K562 (cell line): Measurements from ENCODE around the gene CHD2. TPM values are rescaled to one million over a fixed set of nuclear protein-coding genes. Genes with fewer than 3 reads are reported as not detected.

Source experiments
- ARID4B ChIP-seq: sonication (generic); formaldehyde crosslinking; IDR thresholded peaks from 2 replicates; pipeline ENCODE4 v1.8.0; 2022; ENCODE audit warnings: mild to moderate bottlenecking, missing genetic modification reagents
- BRD4 ChIP-seq: fragments of 200-600 bp; sonication (generic); IDR thresholded peaks from 2 replicates; pipeline ENCODE4 v1.6.1; 2017; ENCODE audit warnings: inconsistent platforms
- DMBX1 ChIP-seq: fragments of 250-450 bp; sonication (Bioruptor Pico); IDR thresholded peaks from 2 replicates; pipeline ENCODE4 v1.8.0; 2022; ENCODE audit warnings: inconsistent platforms, mild to moderate bottlenecking, moderate library complexity, borderline replicate concordance
- MXI1 ChIP-seq: IDR thresholded peaks from 2 replicates; pipeline ENCODE4 v1.6.1; 2011; ENCODE audit warnings: low read depth, mild to moderate bottlenecking, improper control_type of control experiment, low read length
- NFIX ChIP-seq: fragments of 250-450 bp; sonication (Bioruptor Pico); IDR thresholded peaks from 2 replicates; pipeline ENCODE4 v1.4.0; 2020; ENCODE audit warnings: low read depth, mild to moderate bottlenecking, moderate library complexity
- RBM14 ChIP-seq: fragments of 200-400 bp; formaldehyde crosslinking; IDR thresholded peaks from 2 replicates; pipeline ENCODE4 v1.6.1; 2018; ENCODE audit warnings: low read depth, mild to moderate bottlenecking, low read length, moderate library complexity, borderline replicate concordance; ENCODE audit not compliant: insufficient read depth
- TCF3 ChIP-seq: sonication (generic); formaldehyde crosslinking; IDR thresholded peaks from 2 replicates; pipeline ENCODE4 v1.4.0; 2020; ENCODE audit warnings: mild to moderate bottlenecking, missing genetic modification reagents
- ZBTB40 ChIP-seq, 2 experiments: fragments of 450-650 bp in 1 of 2; sonication (generic) in 1 of 2; formaldehyde crosslinking in 1 of 2; IDR thresholded peaks; 2 replicates each; pipeline versions ENCODE4 v1.7.1 to v1.9.0; 2016 to 2022; ENCODE audit warnings: inconsistent platforms in 1 of 2, mild to moderate bottlenecking in 1 of 2, missing genetic modification reagents in 1 of 2
- ZNF24 ChIP-seq: fragments of 450-650 bp; IDR thresholded peaks from 2 replicates; pipeline ENCODE4 v1.6.1; 2016
- ZNF511 ChIP-seq: sonication (generic); formaldehyde crosslinking; IDR thresholded peaks from 2 replicates; pipeline ENCODE4 v1.8.0; 2022; ENCODE audit warnings: mild to moderate bottlenecking, missing genetic modification reagents
- ZNF584 ChIP-seq: fragments of 200-800 bp; sonication (Bioruptor generic); IDR thresholded peaks from 2 replicates; pipeline ENCODE4 v1.6.1; 2016; ENCODE audit warnings: low read depth, mild to moderate bottlenecking, missing genetic modification characterization, missing compliant biosample characterization
- ZNF830 ChIP-seq: fragments of 250-450 bp; sonication (Bioruptor Pico); IDR thresholded peaks from 2 replicates; pipeline ENCODE4 v1.5.0; 2021; ENCODE audit warnings: mild to moderate bottlenecking
- polyA plus RNA-seq, 8 experiments: library from polyadenylated mRNA; depleted of rRNA in 4 of 8; stranded (reverse) in 5 of 8; unstranded in 3 of 8; fragments of >200 nt; fragmentation: Nextera tagmentation in 2 of 8; fragmentation: Illumina TruSeq in 1 of 8; extraction: Ambion mirVana in 2 of 8; extraction: Trizol in 1 of 8; gene quantifications; 2 replicates each; pipeline versions ENCODE4 v1.2.1 to v1.2.3, GENCODE V29; 2011 to 2014; ENCODE audit warnings: inconsistent platforms in 1 of 8, missing spikeins in 1 of 8
- total RNA-seq, 7 experiments: library from RNA; depleted of rRNA in 6 of 7; stranded (reverse); fragments of >200 nt in 6 of 7; fragmentation: Illumina TruSeq in 2 of 7; extraction: Trizol in 2 of 7; gene quantifications; 2 replicates each; pipeline versions ENCODE4 v1.2.1 to v1.2.3, GENCODE V29; 2011 to 2021; ENCODE audit warnings: low replicate concordance in 1 of 7

CHD2 gene
- total and polyA plus RNA-seq, 9 of the 15 experiments (the other 6 are each of a cell fraction or from before 2014, with no cell fraction given): 38.9 to 70.8 (median 56.2) TPM

- TF ChIP-seq ZBTB40 (IDR thresholded peaks at IDR 0.05) (peak; percentile 33; the same call in 1 of the 2 replicates), ZBTB40 (CRISPR knock-in tag; IDR thresholded peaks at IDR 0.05) (no peak), ARID4B (CRISPR knock-in tag) (no peak), ZNF830 (CRISPR knock-in tag) (no peak), ZNF511 (no peak), MXI1 (no peak), ZNF24 (0 out of 2 replicates have a peak, but pooled peaks have one; percentile 36), ZNF584 (CRISPR knock-in tag) (no peak), TCF3 (CRISPR knock-in tag) (no peak), BRD4 (peak; percentile 87), RBM14 (0 out of 2 replicates have a peak, but pooled peaks have one; percentile 40), NFIX (CRISPR knock-in tag) (no peak), DMBX1 (CRISPR knock-in tag) (no peak)
Observed at GRCh38 chr15:92883163-92883875, 16.8 kb upstream of the CHD2 start (continued).
